Heart left ventricle (tissue), 13 donors: ENCODE measurements around the gene SEC23IP.

ENCODE experiments used
- POLR2A ChIP-seq, 2 donors: fragments of 450-650 bp; IDR thresholded peaks; one replicate each; pipeline ENCODE4 v1.6.1; 2017; ENCODE audit warnings: antibody characterized with exemption in 2 of 2, mild to moderate bottlenecking in 2 of 2, moderate library complexity in 2 of 2
- TF ChIP-seq, protein P1 (sequence below), 12 donors: fragments of 200-600 bp; sonication (generic) in 4 of 12; IDR thresholded peaks; one replicate each; pipeline versions ENCODE4 v1.5.0 to v1.8.0; 2018 to 2022; ENCODE audit warnings: antibody characterized with exemption in 12 of 12, mild to moderate bottlenecking in 5 of 12
- donor health status: ischemic (EF 13 %, LVEDD 7.1; RV severe dilation, severe dysfunction).
- donor health status: DM: no; HTN: yes; CAD: no.
- donor health status: DM: no; HTN: no; CAD: no.
- donor health status: ischemic (EF 25% LVEDD 6.9; RV normal size, moderate dysfunction).
- donor health status: ischemic (EF 25% LVEDD 5.7; RV mildly dilated, moderate dysfunction).
- donor health status: ischemic (EF 35%, LVEDD 5.7; RV mildly dilated, moderate dysfunction).
- donor health status: nonischemic (EF 11% LVEDD 7.7; RV severe dilation, severe dysfunction).
- donor health status: DM: yes; HTN: yes; CAD: no.
- donor health status: PGD.
- donor health status: ischemic (EF 29% LVEDD 5.4; RV normal size, mild dysfunction).
- donor health status: nonischemic (EF 23%, LVEDD 6.1; RV moderate dilation, normal function).

DNA sequence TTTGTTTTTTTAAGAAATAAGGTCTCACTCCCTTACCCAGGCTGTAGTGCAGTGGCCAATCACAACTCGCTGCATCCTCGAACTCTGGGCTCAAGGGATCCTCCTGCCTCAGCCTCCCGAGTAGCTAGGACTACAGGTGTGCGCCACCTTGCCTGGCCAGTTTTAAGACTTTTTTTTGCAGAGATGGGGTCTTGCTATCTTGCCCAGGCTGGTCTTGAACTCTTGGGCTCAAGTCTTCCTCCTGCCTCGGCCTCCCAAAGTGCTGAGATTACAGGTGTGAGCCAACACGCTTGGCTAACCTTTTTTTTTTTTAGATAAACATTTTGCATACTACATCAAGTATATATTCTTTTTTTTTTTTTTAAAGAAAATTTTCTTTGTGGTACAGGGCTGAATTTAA is 18.2 kb downstream of the SEC23IP start:
- TF ChIP-seq, protein P1, sequence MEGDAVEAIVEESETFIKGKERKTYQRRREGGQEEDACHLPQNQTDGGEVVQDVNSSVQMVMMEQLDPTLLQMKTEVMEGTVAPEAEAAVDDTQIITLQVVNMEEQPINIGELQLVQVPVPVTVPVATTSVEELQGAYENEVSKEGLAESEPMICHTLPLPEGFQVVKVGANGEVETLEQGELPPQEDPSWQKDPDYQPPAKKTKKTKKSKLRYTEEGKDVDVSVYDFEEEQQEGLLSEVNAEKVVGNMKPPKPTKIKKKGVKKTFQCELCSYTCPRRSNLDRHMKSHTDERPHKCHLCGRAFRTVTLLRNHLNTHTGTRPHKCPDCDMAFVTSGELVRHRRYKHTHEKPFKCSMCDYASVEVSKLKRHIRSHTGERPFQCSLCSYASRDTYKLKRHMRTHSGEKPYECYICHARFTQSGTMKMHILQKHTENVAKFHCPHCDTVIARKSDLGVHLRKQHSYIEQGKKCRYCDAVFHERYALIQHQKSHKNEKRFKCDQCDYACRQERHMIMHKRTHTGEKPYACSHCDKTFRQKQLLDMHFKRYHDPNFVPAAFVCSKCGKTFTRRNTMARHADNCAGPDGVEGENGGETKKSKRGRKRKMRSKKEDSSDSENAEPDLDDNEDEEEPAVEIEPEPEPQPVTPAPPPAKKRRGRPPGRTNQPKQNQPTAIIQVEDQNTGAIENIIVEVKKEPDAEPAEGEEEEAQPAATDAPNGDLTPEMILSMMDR (IDR thresholded peaks at IDR 0.05), result no peak
- no peak for TF ChIP-seq POLR2A (IDR thresholded peaks at IDR 0.05)
